Transverse colon (tissue), 4 donors: ENCODE results near the gene TAPT1.

Experiments
- CTCF ChIP-seq, 5 experiments: fragments of 200-600 bp in 3 of 5; fragments of 450-650 bp in 2 of 5; sonication (generic) in 3 of 5; IDR thresholded peaks; 1 replicate in 2 of 5; 2 replicates in 3 of 5; pipeline ENCODE4 v1.5.1; 2016 to 2017; ENCODE audit warnings: antibody characterized with exemption in 5 of 5, inconsistent platforms in 3 of 5, mild to moderate bottlenecking in 2 of 5, moderate library complexity in 1 of 5
- EP300 ChIP-seq: sonication (generic); formaldehyde crosslinking; IDR thresholded peaks from one replicate; pipeline ENCODE4 v1.6.1; 2017; ENCODE audit warnings: antibody characterized with exemption, low read depth
- POLR2A ChIP-seq: fragments of 450-650 bp; IDR thresholded peaks from one replicate; pipeline ENCODE4 v1.6.1; 2016; ENCODE audit warnings: antibody characterized with exemption, mild to moderate bottlenecking, moderate library complexity
- POLR2AphosphoS5 ChIP-seq, 3 donors: sonication (generic); formaldehyde crosslinking; IDR thresholded peaks; one replicate each; pipeline ENCODE4 v1.6.1; 2016; ENCODE audit warnings: antibody characterized with exemption in 3 of 3

GRCh38 chr4:16237715-16238114 is 11.4 kb upstream of the TAPT1 start:
- TF ChIP-seq POLR2AphosphoS5 (IDR thresholded peaks at IDR 0.05) (no peak), CTCF (IDR thresholded peaks at IDR 0.05) (no peak), POLR2A (no peak), EP300 (no peak)
